ENCODE data around the gene PIP5K1C. TPM values are rescaled to one million over a fixed set of nuclear protein-coding genes. Genes with fewer than 3 reads are reported as not detected.

Gene PIP5K1C
- total RNA-seq, 2 experiments from 2014 or later: 14.7 to 15.7 TPM

DNA sequence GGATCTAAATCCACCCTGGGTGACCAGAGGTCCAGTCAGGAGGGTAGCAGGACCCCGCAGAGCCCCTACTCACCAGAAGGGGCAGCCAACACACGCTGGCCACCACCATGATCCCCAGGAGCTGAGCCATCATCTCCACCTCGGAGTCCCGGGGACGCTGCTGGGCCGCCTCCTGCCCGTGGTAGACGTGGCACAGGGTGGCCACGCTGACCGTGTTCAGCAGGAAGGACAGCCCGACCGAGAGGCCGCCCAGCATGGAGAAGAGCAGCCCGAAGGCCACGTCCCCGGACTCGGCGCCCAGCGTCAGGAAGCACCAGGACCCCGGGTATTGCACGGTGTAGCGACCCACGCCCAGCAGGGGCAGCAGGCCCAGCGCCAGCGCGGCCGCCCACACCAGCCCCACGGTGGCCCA, 100.5 kb downstream of the PIP5K1C start:
- no peak overlapping the region for H3K4me3 Mint-ChIP-seq
- intact Hi-C loops (cut with micrococcal nuclease): no loop called here
- no peaks in the 10 kb centered on the region for H3K4me1 Mint-ChIP-seq (ENCODE audit: low read depth)
- no peak overlapping the region for H3K27ac Mint-ChIP-seq
- ChIA-PET POLR2A (no interaction called here), CTCF (no interaction called here)
- H3K36me3 Mint-ChIP-seq: no peaks in the 10 kb centered on the region
- no peaks in the 10 kb centered on the region for H3K9me3 Mint-ChIP-seq
- DNase-seq: no peak
- peaks cover 2% of the 10 kb centered on the region for H3K27me3 Mint-ChIP-seq

DNA sequence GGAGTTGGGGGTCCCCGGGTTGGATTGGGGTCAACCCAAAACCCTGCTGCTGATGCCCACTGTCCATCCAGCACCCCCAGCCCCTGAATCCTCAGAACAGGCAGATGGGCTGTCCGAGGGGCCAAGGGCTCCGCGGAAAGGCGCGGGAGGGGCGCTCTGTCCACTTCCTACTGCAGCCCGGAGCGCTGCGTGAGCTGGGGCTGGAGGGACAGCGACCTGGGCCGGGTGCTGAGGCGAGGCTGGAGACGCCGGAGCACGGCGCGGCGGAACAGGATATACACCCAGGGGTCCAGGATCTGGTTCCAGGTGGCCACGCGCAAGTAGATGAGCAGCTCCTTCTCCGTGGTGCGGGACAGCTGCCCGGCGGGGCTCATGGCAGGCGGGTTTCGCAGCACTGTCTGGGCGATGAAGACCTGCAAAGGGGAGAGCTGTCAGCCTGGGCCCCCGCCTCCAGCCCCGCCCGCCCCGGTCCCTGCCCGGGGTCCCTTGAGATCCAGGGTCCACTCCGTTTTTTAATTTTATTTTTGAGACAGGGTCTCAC, 104.7 kb downstream of the PIP5K1C start:
- Mint-ChIP-seq H3K4me1 (ENCODE audit: low read depth) (no peaks in the 10 kb centered on the region), H3K4me3 (no peak overlapping the region), H3K36me3 (no peaks in the 10 kb centered on the region), H3K27me3 (no peaks in the 10 kb centered on the region), H3K9me3 (peaks cover 3% of the 10 kb centered on the region), H3K27ac (no peak overlapping the region)
- no peak for DNase-seq
- POLR2A ChIA-PET: no interaction called here
- CTCF ChIA-PET: no interaction called here
- intact Hi-C loops (cut with micrococcal nuclease): no loop called here

DNA sequence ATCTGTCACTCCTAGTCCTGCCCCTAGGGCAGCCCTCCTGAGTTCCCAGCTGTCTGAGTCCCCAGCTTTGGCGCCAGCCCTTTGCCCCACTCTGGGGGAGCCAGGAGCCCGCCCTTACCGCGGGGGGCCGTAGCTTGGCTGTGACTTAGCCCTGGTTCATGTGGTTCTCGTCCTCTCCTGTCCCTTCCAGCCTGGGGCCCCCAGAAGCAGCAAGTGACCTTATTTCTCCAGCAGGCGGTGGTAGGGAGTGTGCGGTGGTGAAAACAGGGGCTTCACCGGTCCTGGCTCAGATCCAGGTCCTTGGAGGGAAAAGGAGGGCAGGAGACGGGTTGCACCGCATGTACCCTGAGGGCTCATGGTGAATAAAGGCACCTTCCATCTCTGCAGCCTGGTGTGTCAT, 107.1 kb downstream of the PIP5K1C start:
- DNase-seq: no peak
- Mint-ChIP-seq H3K4me3 (no peak overlapping the region), H3K27ac (no peak overlapping the region), H3K9me3 (peaks cover 3% of the 10 kb centered on the region), H3K4me1 (ENCODE audit: low read depth) (no peaks in the 10 kb centered on the region), H3K36me3 (no peaks in the 10 kb centered on the region), H3K27me3 (no peaks in the 10 kb centered on the region)
- intact Hi-C loops (cut with micrococcal nuclease): no loop called here
- CTCF ChIA-PET: interaction anchor here (2.7 kb wide), 1 partner anchor 47 kb away, joined by 17 read pairs; no protein-coding TSS in a partner anchor
- POLR2A ChIA-PET: interaction anchor here (0.6 kb wide), 1 partner anchor 187 kb away, joined by 3 read pairs; no protein-coding TSS in a partner anchor

DNA sequence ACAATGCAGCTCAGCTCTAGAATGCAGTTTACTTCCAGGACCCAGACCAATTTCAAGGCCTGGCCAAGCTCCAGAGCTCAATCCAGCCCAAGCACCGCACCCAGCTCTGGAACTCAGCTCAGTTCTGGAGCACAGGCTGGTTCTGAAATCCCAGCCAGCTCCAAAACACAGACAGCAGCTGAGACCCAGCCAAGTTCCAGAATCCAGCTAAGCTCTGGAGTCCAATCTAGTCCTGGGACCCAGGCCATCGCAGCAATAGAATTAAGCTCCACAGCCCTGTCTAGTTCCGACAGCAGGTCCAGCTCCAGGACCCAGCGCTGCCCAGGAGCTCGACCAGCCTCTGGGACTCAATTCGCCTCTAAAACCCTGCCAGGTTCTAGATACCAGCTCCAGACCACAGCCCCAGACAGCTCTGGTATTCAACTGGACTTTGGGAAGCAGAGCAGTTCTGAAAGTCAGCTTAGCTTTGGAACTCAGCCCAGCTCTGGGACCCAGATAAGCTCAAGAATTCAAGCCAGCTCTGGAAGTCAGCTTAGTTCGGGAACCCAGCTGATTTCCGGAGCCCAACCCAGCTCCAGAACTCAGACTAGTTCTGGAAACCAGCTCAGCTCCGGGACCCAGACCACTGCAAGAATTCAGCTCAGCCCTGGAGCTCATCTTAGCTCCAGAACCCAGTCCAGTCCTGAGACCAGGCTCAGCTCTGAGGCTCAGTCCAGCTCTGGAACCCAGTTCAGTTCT, 108.2 kb downstream of the PIP5K1C start:
- H3K9me3 Mint-ChIP-seq: peaks cover 3% of the 10 kb centered on the region
- intact Hi-C loops (cut with micrococcal nuclease): no loop called here
- no peaks in the 10 kb centered on the region for H3K4me1 Mint-ChIP-seq (ENCODE audit: low read depth)
- H3K27me3 Mint-ChIP-seq: no peaks in the 10 kb centered on the region
- no peak overlapping the region for H3K4me3 Mint-ChIP-seq
- no peak overlapping the region for H3K27ac Mint-ChIP-seq
- ChIA-PET POLR2A (no interaction called here), CTCF (interaction anchor here (0.8 to 2.7 kb wide), 6 partner anchors 17 to 548 kb away, joined by 3 to 17 read pairs (median 4); no protein-coding TSS in a partner anchor)
- H3K36me3 Mint-ChIP-seq: no peaks in the 10 kb centered on the region
- no peak for DNase-seq

DNA sequence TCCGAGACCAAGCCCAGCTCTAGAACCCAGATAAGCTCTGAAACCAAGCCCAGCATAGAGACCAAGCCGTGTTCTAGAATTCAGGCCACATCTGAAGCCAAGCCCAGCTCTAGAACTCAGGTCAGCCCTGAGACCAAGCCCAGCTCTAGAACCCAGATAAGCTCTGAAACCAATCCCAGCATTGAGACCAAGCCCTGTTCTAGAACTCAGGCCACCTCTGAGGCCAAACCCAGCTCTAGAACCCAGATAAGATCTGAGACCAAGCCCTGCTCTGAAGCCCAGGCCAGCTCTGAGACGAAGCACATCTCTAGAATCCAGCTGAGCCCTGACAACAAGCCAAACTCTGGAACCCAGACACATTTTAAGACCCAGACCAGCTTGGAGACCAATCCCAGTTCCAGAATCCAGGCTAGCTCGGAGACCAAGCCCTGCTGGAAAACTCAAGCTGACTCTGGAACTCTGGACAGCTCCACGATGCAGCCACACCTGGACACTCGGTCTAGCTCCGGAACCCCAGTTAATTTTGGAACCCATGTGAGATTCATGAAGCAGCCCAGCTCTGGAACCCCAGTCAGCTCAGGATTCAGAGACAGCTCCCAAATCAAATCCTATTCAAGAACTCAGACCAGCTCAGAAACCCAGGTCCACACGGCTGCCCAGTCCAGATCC, 109.1 kb downstream of the PIP5K1C start:
- POLR2A ChIA-PET: no interaction called here

DNA sequence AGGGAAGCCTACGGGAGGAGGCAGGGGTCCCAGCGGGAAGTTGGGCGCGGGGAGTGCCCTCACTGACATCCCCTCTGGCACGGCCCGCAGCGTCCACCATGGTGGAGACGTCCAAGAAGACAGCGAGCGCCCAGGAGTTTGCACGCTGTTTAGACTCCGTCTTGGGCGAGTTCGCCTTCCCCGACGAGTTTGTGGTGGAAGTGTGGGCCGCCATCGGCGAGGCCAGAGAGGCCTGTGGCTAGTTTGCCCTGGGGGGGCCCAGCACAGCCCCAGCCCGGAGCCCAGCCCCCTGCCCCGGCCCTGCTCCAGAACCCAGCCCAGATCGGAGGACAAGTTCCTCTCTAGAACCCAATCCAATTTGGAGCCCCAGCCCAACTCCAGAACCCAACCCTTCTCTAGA, 110.3 kb downstream of the PIP5K1C start:
- H3K27ac Mint-ChIP-seq: no peak overlapping the region
- POLR2A ChIA-PET: no interaction called here
- H3K36me3 Mint-ChIP-seq: no peaks in the 10 kb centered on the region
- intact Hi-C loops (cut with micrococcal nuclease): no loop called here
- no peak for DNase-seq
- no peak overlapping the region for H3K4me3 Mint-ChIP-seq
- CTCF ChIA-PET: interaction anchor here (0.6 to 1.6 kb wide), 2 partner anchors 105 to 285 kb away, joined by 3 to 7 read pairs; no protein-coding TSS in a partner anchor
- H3K27me3 Mint-ChIP-seq: no peaks in the 10 kb centered on the region
- no peaks in the 10 kb centered on the region for H3K4me1 Mint-ChIP-seq (ENCODE audit: low read depth)
- peaks cover 3% of the 10 kb centered on the region for H3K9me3 Mint-ChIP-seq

More for the DNA sequence above, 109.1 kb downstream of the PIP5K1C start:
- H3K4me3 Mint-ChIP-seq: no peak overlapping the region
- CTCF ChIA-PET: interaction anchor here (0.5 to 2.7 kb wide), 4 partner anchors 45 to 549 kb away, joined by 4 to 17 read pairs (median 6); no protein-coding TSS in a partner anchor
- H3K9me3 Mint-ChIP-seq: peaks cover 3% of the 10 kb centered on the region
- no peaks in the 10 kb centered on the region for H3K36me3 Mint-ChIP-seq
- H3K27me3 Mint-ChIP-seq: no peaks in the 10 kb centered on the region
- intact Hi-C loops (cut with micrococcal nuclease): no loop called here
- H3K4me1 Mint-ChIP-seq (ENCODE audit: low read depth): no peaks in the 10 kb centered on the region
- no peak overlapping the region for H3K27ac Mint-ChIP-seq
- DNase-seq: no peak

DNA sequence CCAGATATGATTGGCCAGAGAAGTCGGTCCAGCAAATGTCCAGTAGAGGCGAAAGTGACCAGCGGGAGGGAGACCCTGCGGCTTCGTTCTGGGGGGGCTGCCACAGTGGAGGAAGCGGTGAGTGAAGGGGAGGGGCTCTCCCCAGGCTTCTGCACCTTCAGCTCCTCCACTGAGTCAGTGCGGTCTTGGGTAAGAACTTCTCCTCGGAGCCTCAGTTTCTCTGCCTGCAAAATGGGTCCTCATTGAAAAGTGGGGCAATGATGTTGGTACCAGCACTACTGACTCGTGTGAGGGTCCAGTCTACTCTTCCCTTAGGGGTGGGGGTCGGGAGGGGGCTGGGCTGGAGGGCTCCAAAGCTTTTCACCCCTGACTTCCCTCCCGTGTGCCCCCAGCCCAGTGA, 110.8 kb downstream of the PIP5K1C start:
- Mint-ChIP-seq H3K4me3 (no peak overlapping the region), H3K27ac (no peak overlapping the region), H3K27me3 (no peaks in the 10 kb centered on the region), H3K4me1 (ENCODE audit: low read depth) (no peaks in the 10 kb centered on the region), H3K36me3 (no peaks in the 10 kb centered on the region), H3K9me3 (peaks cover 3% of the 10 kb centered on the region)
- intact Hi-C loops (cut with micrococcal nuclease): no loop called here
- no peak for DNase-seq
- ChIA-PET POLR2A (no interaction called here), CTCF (no interaction called here)

DNA sequence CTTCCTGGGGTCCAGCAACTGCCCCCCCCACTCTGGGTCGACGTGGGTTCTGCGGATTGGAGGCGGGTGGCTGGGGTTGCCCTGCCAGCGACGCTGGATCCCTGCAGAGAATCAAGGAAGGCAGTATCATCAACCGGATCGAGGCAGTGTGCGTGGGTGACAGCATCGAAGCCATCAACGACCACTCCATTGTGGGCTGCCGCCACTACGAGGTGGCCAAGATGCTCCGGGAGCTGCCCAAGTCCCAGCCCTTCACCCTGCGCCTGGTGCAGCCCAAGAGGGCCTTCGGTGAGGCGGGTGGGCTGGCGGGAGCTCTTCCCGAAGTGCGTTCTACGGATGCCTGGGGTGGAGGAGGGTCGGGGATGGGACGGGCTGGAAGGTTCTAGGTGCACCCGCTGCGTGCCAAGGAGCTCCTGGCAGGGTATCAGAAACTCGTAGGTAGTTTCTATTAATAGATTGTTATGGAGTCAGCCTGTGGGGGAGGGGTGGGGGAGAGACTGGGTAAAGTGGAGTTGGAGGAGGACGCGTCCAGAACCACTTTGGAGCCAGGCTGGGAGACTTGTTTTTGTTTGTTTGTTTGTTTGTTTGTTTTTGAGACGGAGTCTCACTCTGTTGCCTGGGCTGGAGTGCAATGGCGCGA, 113.4 kb downstream of the PIP5K1C start:
- POLR2A ChIA-PET: interaction anchor here (1.4 kb wide), 1 partner anchor 10 kb away, joined by 3 read pairs; no protein-coding TSS in a partner anchor
- DNase-seq: no peak
- H3K27ac Mint-ChIP-seq: no peak overlapping the region
- no peaks in the 10 kb centered on the region for H3K36me3 Mint-ChIP-seq
- intact Hi-C loops (cut with micrococcal nuclease): no loop called here
- CTCF ChIA-PET: interaction anchor here (1.1 to 1.8 kb wide), 4 partner anchors 30 to 119 kb away, joined by 3 to 5 read pairs (median 4); no protein-coding TSS in a partner anchor
- no peaks in the 10 kb centered on the region for H3K4me1 Mint-ChIP-seq (ENCODE audit: low read depth)
- peaks cover 3% of the 10 kb centered on the region for H3K9me3 Mint-ChIP-seq
- no peaks in the 10 kb centered on the region for H3K27me3 Mint-ChIP-seq
- H3K4me3 Mint-ChIP-seq: no peak overlapping the region

DNA sequence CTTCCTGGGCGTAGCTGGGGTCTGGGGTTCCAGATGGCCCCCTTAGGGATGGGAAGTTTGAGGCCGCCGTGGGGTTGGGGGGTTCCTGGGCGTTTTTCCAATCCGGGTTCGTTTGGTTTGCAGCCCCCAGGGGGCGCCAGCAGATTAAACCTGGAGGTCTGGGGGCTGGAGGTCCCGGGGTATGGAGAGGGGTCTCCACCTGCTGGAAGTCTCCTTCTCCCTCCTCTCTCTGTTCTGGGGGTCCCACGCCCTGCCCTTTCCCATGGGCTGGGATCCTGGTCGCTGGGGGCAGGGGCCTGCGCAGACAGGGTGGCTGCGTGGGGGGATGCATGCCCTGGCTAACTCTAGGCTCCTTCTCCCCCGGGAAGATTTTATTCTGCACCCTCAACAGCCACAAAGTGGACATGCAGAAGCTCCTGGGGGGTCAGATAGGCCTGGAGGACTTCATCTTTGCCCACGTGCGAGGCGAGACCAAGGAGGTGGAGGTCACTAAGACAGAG, 114.1 kb downstream of the PIP5K1C start:
- Mint-ChIP-seq H3K9me3 (peaks cover 3% of the 10 kb centered on the region), H3K4me1 (ENCODE audit: low read depth) (no peaks in the 10 kb centered on the region), H3K4me3 (no peak overlapping the region), H3K36me3 (no peaks in the 10 kb centered on the region), H3K27ac (no peak overlapping the region), H3K27me3 (no peaks in the 10 kb centered on the region)
- POLR2A ChIA-PET: interaction anchor here (1.4 kb wide), 1 partner anchor 10 kb away, joined by 3 read pairs; no protein-coding TSS in a partner anchor
- intact Hi-C loops (cut with micrococcal nuclease): no loop called here
- CTCF ChIA-PET: interaction anchor here (1.0 to 1.8 kb wide), 7 partner anchors 23 to 202 kb away, joined by 3 to 7 read pairs (median 4); no protein-coding TSS in a partner anchor
- peak; percentile 41 for DNase-seq

DNA sequence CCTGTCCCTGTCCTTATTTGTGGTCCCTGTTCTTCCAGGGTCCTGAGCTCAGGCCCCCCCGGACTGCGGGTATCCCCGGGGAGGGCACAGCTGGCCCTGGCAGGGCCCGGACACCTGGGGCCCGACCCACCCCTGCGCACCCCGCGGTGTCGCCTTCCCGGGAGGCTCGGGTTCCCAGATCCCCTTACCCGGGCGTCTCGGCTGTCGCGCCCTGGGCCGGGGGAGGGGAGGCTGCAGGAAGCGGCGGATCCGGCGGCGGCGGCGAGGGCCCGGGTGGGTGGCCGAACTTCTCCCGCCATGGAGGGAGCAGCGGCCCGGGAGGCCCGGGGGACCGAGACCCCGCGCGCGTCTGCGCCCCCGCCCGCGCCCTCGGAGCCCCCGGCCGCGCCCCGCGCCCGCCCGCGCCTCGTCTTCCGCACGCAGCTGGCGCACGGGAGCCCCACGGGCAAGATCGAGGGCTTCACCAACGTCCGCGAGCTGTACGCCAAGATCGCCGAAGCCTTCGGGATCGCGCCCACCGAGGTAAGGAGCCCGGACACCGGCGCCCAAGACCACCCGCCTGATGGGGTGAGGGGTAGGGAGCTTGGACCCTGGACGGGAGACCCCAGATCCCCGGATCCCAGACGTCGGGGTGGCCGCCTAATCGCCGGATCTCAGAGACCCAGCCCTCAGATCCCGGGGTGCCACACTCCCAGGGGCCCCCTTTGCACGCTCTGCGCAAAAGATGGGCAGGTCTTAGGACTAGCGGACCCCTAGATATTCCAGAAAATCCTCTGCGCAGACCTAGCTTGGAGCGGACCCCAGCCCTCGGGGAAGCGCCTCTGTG, 114.8 kb downstream of the PIP5K1C start, which contains the start of gene GIPC3:
GIPC3 (plus strand) TSS at position 178 of the 826 bp plus-strand sequence; CDS start at position 298, 120 bp downstream.
- Mint-ChIP-seq H3K27me3 (no peaks in the 10 kb centered on the region), H3K9me3 (no peaks in the 10 kb centered on the region), H3K4me3 (no peak within 1 kb of the TSS), H3K4me1 (ENCODE audit: low read depth) (no peaks in the 10 kb centered on the region), H3K36me3 (no peaks in the 10 kb centered on the region), H3K27ac (no peak within 1 kb of the TSS)
- CTCF ChIA-PET: interaction anchor here (0.8 to 1.8 kb wide), 10 partner anchors 22 to 202 kb away, joined by 3 to 7 read pairs (median 4); no protein-coding TSS in a partner anchor
- POLR2A ChIA-PET: interaction anchor here (1.4 kb wide), 1 partner anchor 9 kb away, joined by 3 read pairs; no protein-coding TSS in a partner anchor
- DNase-seq: no peak
- intact Hi-C loops (cut with micrococcal nuclease): no loop called here

All from activated CD4-positive, alpha-beta memory T cell treated with anti-CD3 and anti-CD28 coated beads for 36 hours (primary cell).